SK-N-SH treated with all-trans-retinoic acid at 6 μM for 48 hours (cell line): Measurements from ENCODE around the gene CDC16.

Experiments
- ATAC-seq: fragments of 200-7000 bp; cut with Tn5 transposase; 3 replicates; pipeline ENCODE4 v1.9.1; 2020; ENCODE audit warnings: mild to moderate bottlenecking, moderate library complexity
- BACH2 ChIP-seq: fragments of 250-450 bp; sonication (Bioruptor Pico); IDR thresholded peaks from 2 replicates; pipeline ENCODE4 v1.9.0; 2021; ENCODE audit warnings: mild to moderate bottlenecking, borderline replicate concordance
- CSDC2 ChIP-seq: fragments of 250-450 bp; sonication (Bioruptor Pico); IDR thresholded peaks from 2 replicates; pipeline ENCODE4 v1.5.0; 2020; ENCODE audit warnings: mild to moderate bottlenecking, moderate library complexity
- ESRRG ChIP-seq: fragments of 250-450 bp; sonication (Bioruptor Pico); IDR thresholded peaks from 2 replicates; pipeline ENCODE4 v1.6.1; 2021; ENCODE audit warnings: mild to moderate bottlenecking
- GLIS3 ChIP-seq: fragments of 250-450 bp; sonication (Bioruptor Pico); IDR thresholded peaks from 2 replicates; pipeline ENCODE4 v1.5.0; 2020; ENCODE audit warnings: mild to moderate bottlenecking, moderate library complexity
- ISL1 ChIP-seq: fragments of 250-450 bp; sonication (Bioruptor Pico); IDR thresholded peaks from 2 replicates; pipeline ENCODE4 v2.1.2; 2022; ENCODE audit warnings: mild to moderate bottlenecking, moderate library complexity
- OSR1 ChIP-seq: fragments of 250-450 bp; sonication (Bioruptor Pico); IDR thresholded peaks from 2 replicates; pipeline ENCODE4 v1.8.0; 2022; ENCODE audit warnings: moderate library complexity, mild to moderate bottlenecking, inconsistent platforms
- POU6F1 ChIP-seq: fragments of 250-450 bp; sonication (Bioruptor Pico); IDR thresholded peaks from 2 replicates; pipeline ENCODE4 v1.8.0; 2021; ENCODE audit warnings: low read depth, mild to moderate bottlenecking, moderate library complexity, borderline replicate concordance
- PPARA ChIP-seq: fragments of 250-450 bp; sonication (Bioruptor Pico); IDR thresholded peaks from 2 replicates; pipeline ENCODE4 v1.5.0; 2020; ENCODE audit warnings: mild to moderate bottlenecking, borderline replicate concordance
- RARB ChIP-seq: fragments of 250-450 bp; sonication (Bioruptor Pico); IDR thresholded peaks from 2 replicates; pipeline ENCODE4 v1.8.0; 2021; ENCODE audit warnings: mild to moderate bottlenecking, moderate library complexity
- SNAI2 ChIP-seq: fragments of 250-450 bp; sonication (Bioruptor Pico); IDR thresholded peaks from 2 replicates; pipeline ENCODE4 v1.5.0; 2020; ENCODE audit warnings: mild to moderate bottlenecking, moderate library complexity
- TCF4 ChIP-seq: fragments of 250-450 bp; sonication (Bioruptor Pico); IDR thresholded peaks from 2 replicates; pipeline ENCODE4 v1.8.0; 2021; ENCODE audit warnings: mild to moderate bottlenecking, moderate library complexity, borderline replicate concordance
- TSHZ2 ChIP-seq: fragments of 250-450 bp; sonication (Bioruptor Pico); IDR thresholded peaks from 2 replicates; pipeline ENCODE4 v1.5.0; 2020; ENCODE audit warnings: mild to moderate bottlenecking, moderate library complexity
- ZC3H10 ChIP-seq: fragments of 250-450 bp; sonication (Bioruptor Pico); IDR thresholded peaks from 2 replicates; pipeline ENCODE4 v1.5.1; 2021; ENCODE audit warnings: mild to moderate bottlenecking, moderate library complexity
- ZFP3 ChIP-seq: fragments of 250-450 bp; sonication (Bioruptor Pico); IDR thresholded peaks from 2 replicates; pipeline ENCODE4 v1.5.0; 2020; ENCODE audit warnings: mild to moderate bottlenecking, moderate library complexity
- ZFP30 ChIP-seq: fragments of 450-650 bp; formaldehyde crosslinking; IDR thresholded peaks from 2 replicates; pipeline ENCODE4 v1.5.0; 2022; ENCODE audit warnings: mild to moderate bottlenecking, moderate library complexity
- ZNF70 ChIP-seq: fragments of 450-650 bp; formaldehyde crosslinking; IDR thresholded peaks from 2 replicates; pipeline ENCODE4 v1.5.0; 2020; ENCODE audit warnings: mild to moderate bottlenecking, moderate library complexity
- ZNF8 ChIP-seq: fragments of 450-650 bp; formaldehyde crosslinking; IDR thresholded peaks from 2 replicates; pipeline ENCODE4 v1.5.0; 2020; ENCODE audit warnings: mild to moderate bottlenecking, moderate library complexity
- TF ChIP-seq, protein P1 (sequence below): fragments of 250-450 bp; sonication (Bioruptor Pico); IDR thresholded peaks from 2 replicates; pipeline ENCODE4 v1.8.0; 2020; ENCODE audit warnings: mild to moderate bottlenecking, moderate library complexity, borderline replicate concordance
- TF ChIP-seq, protein P2 (sequence below): fragments of 250-450 bp; sonication (Bioruptor Pico); IDR thresholded peaks from 2 replicates; pipeline ENCODE4 v1.5.1; 2021; ENCODE audit warnings: mild to moderate bottlenecking, moderate library complexity
- TF ChIP-seq, protein P3 (sequence below): fragments of 250-450 bp; sonication (Bioruptor Pico); IDR thresholded peaks from 2 replicates; pipeline ENCODE4 v1.5.1; 2020; ENCODE audit warnings: low read depth, mild to moderate bottlenecking, moderate library complexity

CDC16 gene

GRCh38 chr13:114226699-114227323, 7.9 kb upstream of the CDC16 start:
- ATAC-seq, result peak; percentile 97
- TF ChIP-seq TCF4 (CRISPR knock-in tag), result no peak
- TF ChIP-seq ZC3H10 (CRISPR knock-in tag), result no peak
- no peak for TF ChIP-seq ESRRG (CRISPR knock-in tag)
- TF ChIP-seq GLIS3 (CRISPR knock-in tag), result no peak
- TF ChIP-seq BACH2 (CRISPR knock-in tag), result no peak

- no peak for TF ChIP-seq ZFP30 (CRISPR knock-in tag)
- TF ChIP-seq, all 23 proteins: peak for 0
- no peak for ATAC-seq
Observed at GRCh38 chr13:114227528-114227927, 7.2 kb upstream of the CDC16 start.

- ATAC-seq, result no peak
- TF ChIP-seq ZFP30 (CRISPR knock-in tag) (no peak), CSDC2 (CRISPR knock-in tag) (no peak)
- TF ChIP-seq, protein P1, sequence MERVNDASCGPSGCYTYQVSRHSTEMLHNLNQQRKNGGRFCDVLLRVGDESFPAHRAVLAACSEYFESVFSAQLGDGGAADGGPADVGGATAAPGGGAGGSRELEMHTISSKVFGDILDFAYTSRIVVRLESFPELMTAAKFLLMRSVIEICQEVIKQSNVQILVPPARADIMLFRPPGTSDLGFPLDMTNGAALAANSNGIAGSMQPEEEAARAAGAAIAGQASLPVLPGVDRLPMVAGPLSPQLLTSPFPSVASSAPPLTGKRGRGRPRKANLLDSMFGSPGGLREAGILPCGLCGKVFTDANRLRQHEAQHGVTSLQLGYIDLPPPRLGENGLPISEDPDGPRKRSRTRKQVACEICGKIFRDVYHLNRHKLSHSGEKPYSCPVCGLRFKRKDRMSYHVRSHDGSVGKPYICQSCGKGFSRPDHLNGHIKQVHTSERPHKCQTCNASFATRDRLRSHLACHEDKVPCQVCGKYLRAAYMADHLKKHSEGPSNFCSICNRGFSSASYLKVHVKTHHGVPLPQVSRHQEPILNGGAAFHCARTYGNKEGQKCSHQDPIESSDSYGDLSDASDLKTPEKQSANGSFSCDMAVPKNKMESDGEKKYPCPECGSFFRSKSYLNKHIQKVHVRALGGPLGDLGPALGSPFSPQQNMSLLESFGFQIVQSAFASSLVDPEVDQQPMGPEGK (CRISPR knock-in tag), result no peak
Observed at GRCh38 chr13:114228176-114228575, 6.5 kb upstream of the CDC16 start.

DNA sequence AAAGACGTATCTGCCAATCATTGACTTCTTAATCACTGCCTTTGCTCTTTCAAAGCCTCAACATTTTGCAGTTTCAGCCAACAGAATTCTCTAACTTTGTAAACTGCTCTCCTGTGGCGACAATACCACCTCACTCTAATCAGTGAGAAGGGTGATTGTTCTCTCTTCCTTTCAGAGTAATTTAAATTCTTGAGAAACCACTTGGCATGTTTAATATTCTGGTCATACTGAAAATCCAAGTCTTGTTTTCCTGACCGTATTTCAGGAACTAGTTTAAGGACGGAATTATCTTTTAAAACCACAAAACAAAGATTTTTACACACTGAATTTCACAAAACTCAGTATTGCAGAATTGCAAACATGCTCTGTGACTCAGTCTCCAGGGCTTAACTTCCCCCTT, 5.2 kb upstream of the CDC16 start:
- ATAC-seq, result no peak
- TF ChIP-seq ZNF70 (CRISPR knock-in tag), result no peak
- no peak for TF ChIP-seq ZNF8 (CRISPR knock-in tag)
- no peak for TF ChIP-seq GLIS3 (CRISPR knock-in tag)
- no peak for TF ChIP-seq ZFP3
- no peak for TF ChIP-seq TCF4 (CRISPR knock-in tag)
- no peak for TF ChIP-seq ZC3H10 (CRISPR knock-in tag)
- no peak for TF ChIP-seq OSR1
- no peak for TF ChIP-seq RARB (CRISPR knock-in tag)
- no peak for TF ChIP-seq POU6F1 (CRISPR knock-in tag)
- TF ChIP-seq SNAI2 (CRISPR knock-in tag), result no peak
- TF ChIP-seq ZFP30 (CRISPR knock-in tag), result no peak
- no peak for TF ChIP-seq CSDC2 (CRISPR knock-in tag)
- no peak for TF ChIP-seq PPARA

DNA sequence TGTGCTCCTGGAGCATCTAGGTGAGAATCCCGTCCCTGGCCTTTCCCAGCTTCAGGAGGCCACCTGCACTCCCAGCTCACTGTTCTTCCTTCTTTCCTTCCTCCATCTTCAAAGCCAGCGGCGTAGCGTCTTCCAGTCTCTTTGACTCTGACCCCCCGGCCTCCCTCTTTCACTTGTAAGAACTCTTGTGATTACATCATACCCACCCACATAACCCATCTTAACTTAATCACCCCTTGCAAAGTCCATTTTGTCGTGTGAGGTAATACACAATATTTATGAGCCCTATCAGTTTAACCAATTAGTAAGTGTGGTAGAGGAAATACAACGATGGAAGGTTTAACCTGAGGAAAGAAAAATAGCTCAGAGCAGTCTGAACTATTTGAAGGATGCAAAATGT, 4.6 kb upstream of the CDC16 start:
- no peak for ATAC-seq

More for the DNA sequence above, 4.6 kb upstream of the CDC16 start:
- TF ChIP-seq GLIS3 (CRISPR knock-in tag) (no peak), ESRRG (CRISPR knock-in tag) (no peak), TSHZ2 (CRISPR knock-in tag) (no peak), ISL1 (CRISPR knock-in tag) (no peak), PPARA (no peak), TCF4 (CRISPR knock-in tag) (no peak), ZC3H10 (CRISPR knock-in tag) (no peak), POU6F1 (CRISPR knock-in tag) (no peak), RARB (CRISPR knock-in tag) (no peak), BACH2 (CRISPR knock-in tag) (no peak), OSR1 (no peak), SNAI2 (CRISPR knock-in tag) (no peak), CSDC2 (CRISPR knock-in tag) (no peak), ZFP3 (no peak)
- TF ChIP-seq, protein P2, sequence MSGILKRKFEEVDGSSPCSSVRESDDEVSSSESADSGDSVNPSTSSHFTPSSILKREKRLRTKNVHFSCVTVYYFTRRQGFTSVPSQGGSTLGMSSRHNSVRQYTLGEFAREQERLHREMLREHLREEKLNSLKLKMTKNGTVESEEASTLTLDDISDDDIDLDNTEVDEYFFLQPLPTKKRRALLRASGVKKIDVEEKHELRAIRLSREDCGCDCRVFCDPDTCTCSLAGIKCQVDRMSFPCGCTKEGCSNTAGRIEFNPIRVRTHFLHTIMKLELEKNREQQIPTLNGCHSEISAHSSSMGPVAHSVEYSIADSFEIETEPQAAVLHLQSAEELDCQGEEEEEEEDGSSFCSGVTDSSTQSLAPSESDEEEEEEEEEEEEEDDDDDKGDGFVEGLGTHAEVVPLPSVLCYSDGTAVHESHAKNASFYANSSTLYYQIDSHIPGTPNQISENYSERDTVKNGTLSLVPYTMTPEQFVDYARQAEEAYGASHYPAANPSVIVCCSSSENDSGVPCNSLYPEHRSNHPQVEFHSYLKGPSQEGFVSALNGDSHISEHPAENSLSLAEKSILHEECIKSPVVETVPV (CRISPR knock-in tag), result no peak
- TF ChIP-seq, protein P3, sequence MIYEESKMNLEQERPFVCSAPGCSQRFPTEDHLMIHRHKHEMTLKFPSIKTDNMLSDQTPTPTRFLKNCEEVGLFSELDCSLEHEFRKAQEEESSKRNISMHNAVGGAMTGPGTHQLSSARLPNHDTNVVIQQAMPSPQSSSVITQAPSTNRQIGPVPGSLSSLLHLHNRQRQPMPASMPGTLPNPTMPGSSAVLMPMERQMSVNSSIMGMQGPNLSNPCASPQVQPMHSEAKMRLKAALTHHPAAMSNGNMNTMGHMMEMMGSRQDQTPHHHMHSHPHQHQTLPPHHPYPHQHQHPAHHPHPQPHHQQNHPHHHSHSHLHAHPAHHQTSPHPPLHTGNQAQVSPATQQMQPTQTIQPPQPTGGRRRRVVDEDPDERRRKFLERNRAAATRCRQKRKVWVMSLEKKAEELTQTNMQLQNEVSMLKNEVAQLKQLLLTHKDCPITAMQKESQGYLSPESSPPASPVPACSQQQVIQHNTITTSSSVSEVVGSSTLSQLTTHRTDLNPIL (CRISPR knock-in tag), result no peak
